MM.1S (cell line): ENCODE results near the gene SCFD2.

Experiments
- DNase-seq: peaks from one replicate; pipeline ENCODE4 v3.0.0-alpha.2; 2015
- H2AFZ ChIP-seq: fragments of 300-600 bp; sonication (generic); 2 replicates; pipeline ENCODE4 v1.6.0; 2016; ENCODE audit warnings: antibody characterized with exemption, low read length
- H3F3A ChIP-seq: fragments of 300-600 bp; sonication (generic); 2 replicates; pipeline ENCODE4 v1.6.1; 2016; ENCODE audit warnings: mild to moderate bottlenecking, antibody characterized with exemption, low read length, moderate library complexity, mixed read lengths; ENCODE audit not compliant: insufficient read depth
- H3K27ac ChIP-seq: fragments of 300-600 bp; sonication (generic); 2 replicates; pipeline ENCODE4 v1.5.1; 2016; ENCODE audit warnings: mild to moderate bottlenecking, low read length
- H3K27me3 ChIP-seq: fragments of 300-600 bp; sonication (generic); replicated peaks from 2 replicates; pipeline ENCODE4 v1.6.0; 2016; ENCODE audit warnings: low read length; ENCODE audit not compliant: insufficient read depth
- H3K36me3 ChIP-seq: fragments of 300-600 bp; sonication (generic); replicated peaks from 2 replicates; pipeline ENCODE4 v1.6.1; 2016; ENCODE audit warnings: mild to moderate bottlenecking, low read length, mixed read lengths; ENCODE audit not compliant: insufficient read depth
- H3K4me1 ChIP-seq: fragments of 300-600 bp; sonication (generic); 2 replicates; pipeline ENCODE4 v1.6.1; 2016; ENCODE audit warnings: low read length, mixed read lengths
- H3K4me2 ChIP-seq: fragments of 300-600 bp; sonication (generic); 2 replicates; pipeline ENCODE4 v1.6.0; 2016; ENCODE audit warnings: low read depth, low read length
- H3K4me3 ChIP-seq: fragments of 300-600 bp; sonication (generic); 2 replicates; pipeline ENCODE4 v1.5.1; 2016; ENCODE audit warnings: low read length, mixed read lengths
- H3K79me2 ChIP-seq: fragments of 300-600 bp; sonication (generic); 2 replicates; pipeline ENCODE4 v1.6.1; 2016; ENCODE audit warnings: mixed run types, low read length, mixed read lengths
- H3K9ac ChIP-seq: fragments of 300-600 bp; sonication (generic); 2 replicates; pipeline ENCODE4 v1.6.1; 2016; ENCODE audit warnings: low read length, mixed read lengths
- H3K9me2 ChIP-seq: fragments of 300-600 bp; sonication (generic); replicated peaks from 2 replicates; pipeline ENCODE4 v1.6.1; 2016; ENCODE audit warnings: mild to moderate bottlenecking, low read length, mixed read lengths; ENCODE audit not compliant: insufficient read depth
- H3K9me3 ChIP-seq: fragments of 300-600 bp; sonication (generic); replicated peaks from 2 replicates; pipeline ENCODE4 v1.6.1; 2016; ENCODE audit warnings: mild to moderate bottlenecking, low read length, mixed read lengths; ENCODE audit not compliant: insufficient read depth
- H4K20me1 ChIP-seq: fragments of 300-600 bp; sonication (generic); 2 replicates; pipeline ENCODE4 v1.6.1; 2016; ENCODE audit warnings: mild to moderate bottlenecking, low read length, moderate library complexity, mixed read lengths; ENCODE audit not compliant: insufficient read depth
- EZH2 ChIP-seq: fragments of 300-600 bp; sonication (generic); optimal IDR thresholded peaks from 2 replicates; pipeline ENCODE3; 2017; ENCODE audit warnings: low read depth, mild to moderate bottlenecking, antibody characterized with exemption, low read length, mixed read lengths
- EZH2phosphoT487 ChIP-seq: fragments of 300-600 bp; sonication (generic); IDR thresholded peaks from 2 replicates; pipeline ENCODE4 v1.6.1; 2018; ENCODE audit warnings: antibody characterized with exemption, low read length
- TF ChIP-seq, protein P1 (sequence below): fragments of 300-600 bp; sonication (generic); IDR thresholded peaks from 2 replicates; pipeline ENCODE4 v1.5.1; 2016; ENCODE audit warnings: antibody characterized with exemption, low read length, mixed read lengths

SCFD2 gene

DNA sequence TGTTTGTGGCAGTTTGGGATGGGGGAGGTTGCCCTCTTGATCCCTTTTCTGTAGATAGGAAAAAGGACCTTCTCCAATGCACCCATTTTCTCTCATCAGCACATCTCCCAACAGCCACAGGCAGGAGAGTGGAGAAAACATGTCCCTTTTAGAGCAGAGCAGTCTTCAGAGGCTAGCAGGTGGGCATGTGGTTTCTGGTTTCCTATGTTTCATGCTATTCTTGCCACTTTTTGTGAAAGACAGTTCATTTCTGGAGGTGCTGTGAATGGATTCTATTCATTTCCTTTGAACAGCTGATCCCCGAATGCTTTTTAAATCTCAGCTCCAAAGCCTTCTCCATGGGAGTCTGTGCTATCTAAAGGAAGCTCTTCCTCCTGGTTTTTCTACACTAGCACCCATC lies 484.9 kb downstream of the SCFD2 start:
- Histone ChIP-seq H3K27ac (no peak overlapping the region), H2AFZ (no peak overlapping the region), H3K4me3 (no peak overlapping the region), H3K79me2 (no peaks in the 10 kb centered on the region), H3F3A (no peaks in the 10 kb centered on the region), H3K4me1 (no peaks in the 10 kb centered on the region), H4K20me1 (no peaks in the 10 kb centered on the region), H3K9me2 (no peaks in the 10 kb centered on the region), H3K9ac (no peak overlapping the region), H3K9me3 (no peaks in the 10 kb centered on the region), H3K4me2 (no peak overlapping the region), H3K27me3 (no peaks in the 10 kb centered on the region), H3K36me3 (no peaks in the 10 kb centered on the region)
- no peak for DNase-seq
- TF ChIP-seq EZH2: no peak
- no peak for TF ChIP-seq EZH2phosphoT487
- TF ChIP-seq, protein P1, sequence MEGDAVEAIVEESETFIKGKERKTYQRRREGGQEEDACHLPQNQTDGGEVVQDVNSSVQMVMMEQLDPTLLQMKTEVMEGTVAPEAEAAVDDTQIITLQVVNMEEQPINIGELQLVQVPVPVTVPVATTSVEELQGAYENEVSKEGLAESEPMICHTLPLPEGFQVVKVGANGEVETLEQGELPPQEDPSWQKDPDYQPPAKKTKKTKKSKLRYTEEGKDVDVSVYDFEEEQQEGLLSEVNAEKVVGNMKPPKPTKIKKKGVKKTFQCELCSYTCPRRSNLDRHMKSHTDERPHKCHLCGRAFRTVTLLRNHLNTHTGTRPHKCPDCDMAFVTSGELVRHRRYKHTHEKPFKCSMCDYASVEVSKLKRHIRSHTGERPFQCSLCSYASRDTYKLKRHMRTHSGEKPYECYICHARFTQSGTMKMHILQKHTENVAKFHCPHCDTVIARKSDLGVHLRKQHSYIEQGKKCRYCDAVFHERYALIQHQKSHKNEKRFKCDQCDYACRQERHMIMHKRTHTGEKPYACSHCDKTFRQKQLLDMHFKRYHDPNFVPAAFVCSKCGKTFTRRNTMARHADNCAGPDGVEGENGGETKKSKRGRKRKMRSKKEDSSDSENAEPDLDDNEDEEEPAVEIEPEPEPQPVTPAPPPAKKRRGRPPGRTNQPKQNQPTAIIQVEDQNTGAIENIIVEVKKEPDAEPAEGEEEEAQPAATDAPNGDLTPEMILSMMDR: no peak

DNA sequence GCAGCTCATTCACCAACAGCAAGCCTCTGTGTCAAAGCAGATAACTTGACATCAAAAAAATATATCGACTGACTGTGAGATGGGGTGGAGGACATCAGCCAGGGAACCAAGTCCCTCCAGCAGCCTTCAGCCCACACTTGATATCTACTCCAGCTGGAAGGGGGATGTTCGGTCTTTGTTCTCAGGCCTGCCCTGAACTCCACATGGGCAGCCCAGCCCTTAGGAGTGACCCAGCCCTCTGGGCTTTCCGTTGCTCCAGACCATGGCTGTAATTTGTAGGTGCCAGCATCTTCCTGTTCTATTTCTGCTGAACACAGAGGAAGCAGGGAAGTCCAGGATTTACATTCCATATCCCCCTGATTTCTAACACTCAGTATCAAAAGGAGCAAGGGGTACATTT lies 486.4 kb downstream of the SCFD2 start:
- Histone ChIP-seq H3K27ac (no peak overlapping the region), H3K79me2 (no peaks in the 10 kb centered on the region), H2AFZ (no peak overlapping the region), H3K27me3 (no peaks in the 10 kb centered on the region), H4K20me1 (no peaks in the 10 kb centered on the region), H3K9me3 (no peaks in the 10 kb centered on the region), H3K9me2 (no peaks in the 10 kb centered on the region), H3K36me3 (no peaks in the 10 kb centered on the region), H3K4me2 (no peak overlapping the region), H3F3A (no peaks in the 10 kb centered on the region), H3K9ac (no peak overlapping the region), H3K4me1 (no peaks in the 10 kb centered on the region), H3K4me3 (no peak overlapping the region)
- DNase-seq: no peak
- TF ChIP-seq EZH2: no peak
- TF ChIP-seq EZH2phosphoT487: no peak
- TF ChIP-seq, protein P1: no peak

DNA sequence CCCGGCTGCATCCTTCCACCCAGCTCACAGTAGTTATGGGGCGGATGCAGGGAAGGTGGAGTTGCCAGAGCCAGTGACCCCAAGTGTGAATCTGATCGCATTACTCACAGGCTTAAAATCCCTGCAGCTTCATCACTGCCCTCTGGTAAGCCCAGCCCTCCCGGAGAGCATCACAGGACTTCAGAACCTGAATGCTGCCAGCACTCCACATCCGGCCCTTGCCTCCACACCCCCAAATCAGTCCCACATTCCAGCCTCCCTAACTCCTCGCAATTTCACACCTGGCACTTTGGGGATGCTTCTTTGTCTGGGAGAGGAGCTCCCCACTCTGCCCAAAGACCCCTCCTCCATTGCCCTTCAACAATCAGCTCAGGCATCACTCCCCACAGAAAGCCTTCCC lies 488.2 kb downstream of the SCFD2 start:
- Histone ChIP-seq H3K4me2 (no peak overlapping the region), H4K20me1 (no peaks in the 10 kb centered on the region), H3F3A (no peaks in the 10 kb centered on the region), H3K9ac (no peak overlapping the region), H3K79me2 (no peaks in the 10 kb centered on the region), H3K9me2 (no peaks in the 10 kb centered on the region), H3K27me3 (no peaks in the 10 kb centered on the region), H3K36me3 (no peaks in the 10 kb centered on the region), H3K4me1 (no peaks in the 10 kb centered on the region), H3K9me3 (no peaks in the 10 kb centered on the region), H3K27ac (no peak overlapping the region), H3K4me3 (no peak overlapping the region), H2AFZ (no peak overlapping the region)
- TF ChIP-seq EZH2 (no peak), EZH2phosphoT487 (no peak)
- TF ChIP-seq, protein P1: no peak
- DNase-seq: no peak
